ENCODE results near the gene ADORA1. TPM values are rescaled to one million over a fixed set of nuclear protein-coding genes. Genes with fewer than 3 reads are reported as not detected.

The ADORA1 gene
- total RNA-seq, 2 experiments from 2014 or later, result not detected

DNA sequence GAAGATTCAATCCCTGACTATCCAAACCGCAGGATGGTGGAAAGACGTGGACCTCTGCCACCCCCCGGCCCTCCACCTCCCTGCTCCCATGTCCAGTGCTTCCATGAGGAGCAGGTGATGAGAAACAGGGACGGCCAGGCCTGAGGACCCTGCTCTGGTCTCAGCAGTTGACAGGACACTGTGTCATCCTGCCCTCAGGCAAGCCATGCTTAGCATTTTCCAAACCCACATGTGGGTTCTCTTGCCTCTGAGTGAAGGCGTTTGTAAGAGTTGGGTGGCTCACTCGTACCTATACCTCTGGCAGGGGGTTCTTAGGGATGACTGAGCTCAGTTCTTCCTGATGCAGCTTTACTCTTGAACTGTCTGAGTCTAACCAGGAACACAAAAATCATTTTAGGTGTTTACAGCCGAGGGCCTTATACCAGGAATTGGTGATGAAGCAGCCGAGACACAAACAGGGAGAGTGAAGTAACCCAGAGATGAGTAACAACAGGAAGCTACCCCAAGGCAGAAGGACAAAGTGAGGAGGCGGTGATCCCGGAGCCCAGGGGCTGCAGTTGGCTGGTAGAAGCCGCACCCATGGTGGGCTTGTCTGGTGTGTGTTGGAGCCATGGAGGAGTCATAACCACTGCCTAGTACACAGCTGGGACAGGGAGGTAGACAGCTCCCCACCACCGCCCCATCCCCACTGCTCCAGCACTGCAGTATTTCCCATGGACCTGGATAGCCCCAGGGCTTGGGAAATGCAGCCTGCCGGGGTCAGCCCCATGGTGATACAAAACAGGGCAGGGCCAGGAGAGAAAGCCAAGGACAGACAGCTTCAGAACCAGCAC, 26.7 kb downstream of the ADORA1 start:
- POLR2A ChIA-PET, result no interaction called here
- H3K9me3 ChIP-seq (ENCODE audit: low read length), result no peaks in the 10 kb centered on the region
- intact Hi-C loops (cut with micrococcal nuclease; ENCODE audit: unreplicated experiment), result no loop called here
- H3K27ac ChIP-seq (ENCODE audit: low read depth, low read length, poor library complexity, severe bottlenecking), result no peak overlapping the region
- H3K4me1 ChIP-seq (ENCODE audit: insufficient read depth, low read length, poor library complexity, severe bottlenecking), result no peaks in the 10 kb centered on the region
- CTCF ChIA-PET (ENCODE audit: unreplicated experiment), result no interaction called here
- DNase-seq (ENCODE audit: low spot score), result no peak
- H3K9me2 ChIP-seq (ENCODE audit: insufficient read depth, low read length), result no peaks in the 10 kb centered on the region
- TF ChIP-seq, protein P1, sequence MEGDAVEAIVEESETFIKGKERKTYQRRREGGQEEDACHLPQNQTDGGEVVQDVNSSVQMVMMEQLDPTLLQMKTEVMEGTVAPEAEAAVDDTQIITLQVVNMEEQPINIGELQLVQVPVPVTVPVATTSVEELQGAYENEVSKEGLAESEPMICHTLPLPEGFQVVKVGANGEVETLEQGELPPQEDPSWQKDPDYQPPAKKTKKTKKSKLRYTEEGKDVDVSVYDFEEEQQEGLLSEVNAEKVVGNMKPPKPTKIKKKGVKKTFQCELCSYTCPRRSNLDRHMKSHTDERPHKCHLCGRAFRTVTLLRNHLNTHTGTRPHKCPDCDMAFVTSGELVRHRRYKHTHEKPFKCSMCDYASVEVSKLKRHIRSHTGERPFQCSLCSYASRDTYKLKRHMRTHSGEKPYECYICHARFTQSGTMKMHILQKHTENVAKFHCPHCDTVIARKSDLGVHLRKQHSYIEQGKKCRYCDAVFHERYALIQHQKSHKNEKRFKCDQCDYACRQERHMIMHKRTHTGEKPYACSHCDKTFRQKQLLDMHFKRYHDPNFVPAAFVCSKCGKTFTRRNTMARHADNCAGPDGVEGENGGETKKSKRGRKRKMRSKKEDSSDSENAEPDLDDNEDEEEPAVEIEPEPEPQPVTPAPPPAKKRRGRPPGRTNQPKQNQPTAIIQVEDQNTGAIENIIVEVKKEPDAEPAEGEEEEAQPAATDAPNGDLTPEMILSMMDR (conservative IDR thresholded peaks at IDR 0.05; ENCODE audit: low read length), result no peak
- TF ChIP-seq EZH2phosphoT487 (IDR thresholded peaks at IDR 0.05; ENCODE audit: borderline replicate concordance, low read depth, low read length), result no peak
- H4K20me1 ChIP-seq (ENCODE audit: insufficient read depth, low read length), result no peaks in the 10 kb centered on the region
- no peaks in the 10 kb centered on the region for H3K79me2 ChIP-seq (ENCODE audit: insufficient read depth, low read depth, low read length)
- H3K4me2 ChIP-seq (ENCODE audit: low read length), result no peak overlapping the region
- H2AFZ ChIP-seq (ENCODE audit: low read length), result no peak overlapping the region
- H3K4me3 ChIP-seq (ENCODE audit: low read depth, low read length, poor library complexity, severe bottlenecking), result no peak overlapping the region
- BruUV-seq (replicated peaks), result no TSS peak
- no peaks in the 10 kb centered on the region for H3K36me3 ChIP-seq (ENCODE audit: insufficient read depth, low read length)

DNA sequence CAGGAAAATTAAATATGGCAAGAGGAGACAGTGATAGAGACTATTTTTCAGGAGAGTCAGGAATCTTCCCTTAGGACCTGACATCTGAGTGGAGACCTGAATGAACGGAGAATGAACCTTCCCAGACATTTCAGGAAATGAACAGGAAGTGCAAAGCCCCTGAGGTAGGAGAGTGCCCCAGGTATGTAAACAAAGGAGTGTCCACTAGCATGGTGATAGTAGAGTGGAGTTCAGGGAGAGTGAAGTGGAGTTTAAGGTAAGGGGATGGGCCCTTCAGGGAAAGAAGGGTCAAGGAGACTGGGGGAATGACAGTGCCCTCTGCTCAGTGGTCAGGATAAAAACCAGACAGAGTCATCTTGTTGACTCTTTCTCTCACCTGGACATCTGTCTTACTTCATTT, 28.8 kb downstream of the ADORA1 start:
- Histone ChIP-seq H4K20me1 (ENCODE audit: insufficient read depth, low read length) (no peaks in the 10 kb centered on the region), H3K36me3 (ENCODE audit: insufficient read depth, low read length) (no peaks in the 10 kb centered on the region), H3K79me2 (ENCODE audit: insufficient read depth, low read depth, low read length) (no peaks in the 10 kb centered on the region), H3K4me2 (ENCODE audit: low read length) (no peak overlapping the region), H3K4me3 (ENCODE audit: low read depth, low read length, poor library complexity, severe bottlenecking) (no peak overlapping the region), H3K9me3 (ENCODE audit: low read length) (no peaks in the 10 kb centered on the region), H3K4me1 (ENCODE audit: insufficient read depth, low read length, poor library complexity, severe bottlenecking) (no peaks in the 10 kb centered on the region), H2AFZ (ENCODE audit: low read length) (no peak overlapping the region), H3K9me2 (ENCODE audit: insufficient read depth, low read length) (no peaks in the 10 kb centered on the region), H3K27ac (ENCODE audit: low read depth, low read length, poor library complexity, severe bottlenecking) (no peak overlapping the region)
- POLR2A ChIA-PET, result no interaction called here
- no peak for TF ChIP-seq EZH2phosphoT487 (IDR thresholded peaks at IDR 0.05; ENCODE audit: borderline replicate concordance, low read depth, low read length)
- TF ChIP-seq, protein P1 (conservative IDR thresholded peaks at IDR 0.05; ENCODE audit: low read length), result no peak
- BruUV-seq (replicated peaks), result no TSS peak
- no peak for DNase-seq (ENCODE audit: low spot score)
- intact Hi-C loops (cut with micrococcal nuclease; ENCODE audit: unreplicated experiment), result no loop called here
- CTCF ChIA-PET (ENCODE audit: unreplicated experiment), result no interaction called here

DNA sequence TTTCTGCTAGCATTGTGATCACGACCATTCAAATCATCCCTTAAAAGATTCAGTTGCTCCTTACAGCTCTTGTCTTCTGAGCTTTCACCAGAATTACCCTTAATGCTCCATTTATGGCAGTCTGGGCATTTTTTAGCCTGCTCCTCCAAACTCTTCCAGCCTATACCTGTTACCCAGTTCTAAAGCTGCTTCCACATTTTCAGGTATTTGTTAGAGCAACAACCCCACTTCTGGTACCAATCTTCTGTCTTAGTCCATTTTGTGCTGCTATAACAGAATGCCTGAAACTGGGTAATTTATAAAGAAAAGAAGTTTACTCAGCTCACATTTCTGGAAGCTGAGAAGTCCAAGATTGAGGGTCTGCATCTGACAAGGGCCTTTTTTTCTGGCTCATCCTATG, 30.9 kb downstream of the ADORA1 start:
- Histone ChIP-seq H3K4me1 (ENCODE audit: insufficient read depth, low read length, poor library complexity, severe bottlenecking) (no peaks in the 10 kb centered on the region), H3K4me2 (ENCODE audit: low read length) (no peak overlapping the region), H3K36me3 (ENCODE audit: insufficient read depth, low read length) (no peaks in the 10 kb centered on the region), H3K79me2 (ENCODE audit: insufficient read depth, low read depth, low read length) (no peaks in the 10 kb centered on the region), H3K27ac (ENCODE audit: low read depth, low read length, poor library complexity, severe bottlenecking) (no peak overlapping the region), H3K9me2 (ENCODE audit: insufficient read depth, low read length) (no peaks in the 10 kb centered on the region), H3K4me3 (ENCODE audit: low read depth, low read length, poor library complexity, severe bottlenecking) (no peak overlapping the region), H4K20me1 (ENCODE audit: insufficient read depth, low read length) (no peaks in the 10 kb centered on the region; the same call in 1 of the 2 replicates), H3K9me3 (ENCODE audit: low read length) (no peaks in the 10 kb centered on the region), H2AFZ (ENCODE audit: low read length) (no peak overlapping the region)
- no TSS peak for BruUV-seq (replicated peaks)
- TF ChIP-seq, protein P1 (conservative IDR thresholded peaks at IDR 0.05; ENCODE audit: low read length), result no peak
- TF ChIP-seq EZH2phosphoT487 (IDR thresholded peaks at IDR 0.05; ENCODE audit: borderline replicate concordance, low read depth, low read length), result no peak
- POLR2A ChIA-PET, result no interaction called here
- intact Hi-C loops (cut with micrococcal nuclease; ENCODE audit: unreplicated experiment), result no loop called here
- CTCF ChIA-PET (ENCODE audit: unreplicated experiment), result no interaction called here
- DNase-seq (ENCODE audit: low spot score), result no peak
